Neutrophil (primary cell): ENCODE results near the gene WDR41.

Experiments
- H3K27ac ChIP-seq: fragments of 200-600 bp; sonication (generic); 2 replicates; pipeline ENCODE4 v1.5.1; 2016; ENCODE audit warnings: mild to moderate bottlenecking, moderate library complexity
- H3K27me3 ChIP-seq: fragments of 200-600 bp; sonication (generic); 2 replicates; pipeline ENCODE4 v1.6.0; 2016; ENCODE audit warnings: mild to moderate bottlenecking
- H3K36me3 ChIP-seq: fragments of 200-600 bp; sonication (generic); 2 replicates; pipeline ENCODE4 v1.5.1; 2017
- H3K4me1 ChIP-seq, 2 experiments: fragments of 200-600 bp in 1 of 2; sonication (generic) in 1 of 2; 1 replicate in 1 of 2; 2 replicates in 1 of 2; pipeline versions ENCODE4 v1.5.1 to v1.6.1; 2013 to 2016; ENCODE audit warnings: low read depth in 1 of 2, low read length in 1 of 2, mild to moderate bottlenecking in 1 of 2, moderate library complexity in 1 of 2; ENCODE audit not compliant: control insufficient read depth in 1 of 2, insufficient read depth in 1 of 2
- H3K4me3 ChIP-seq, 2 experiments: fragments of 200-600 bp in 1 of 2; sonication (generic) in 1 of 2; 1 replicate in 1 of 2; 2 replicates in 1 of 2; pipeline ENCODE4 v1.5.1; 2013 to 2016; ENCODE audit warnings: low read depth in 1 of 2, low read length in 1 of 2, mild to moderate bottlenecking in 1 of 2, moderate library complexity in 1 of 2
- H3K9me3 ChIP-seq: fragments of 200-600 bp; sonication (generic); 2 replicates; pipeline ENCODE4 v1.5.1; 2016
- CTCF ChIP-seq: fragments of 200-600 bp; sonication (generic); IDR thresholded peaks from 2 replicates; pipeline ENCODE4 v1.5.1; 2016; ENCODE audit warnings: antibody characterized with exemption

The WDR41 gene

GRCh38 chr5:77452351-77452750 is 39.8 kb downstream of the WDR41 start:
- Histone ChIP-seq H3K4me1 (no peaks in the 10 kb centered on the region), H3K4me3 (no peak overlapping the region), H3K9me3 (no peaks in the 10 kb centered on the region), H3K27ac (no peak overlapping the region), H3K36me3 (peaks cover 55% of the 10 kb centered on the region), H3K27me3 (no peaks in the 10 kb centered on the region)
- no peak for TF ChIP-seq CTCF

DNA sequence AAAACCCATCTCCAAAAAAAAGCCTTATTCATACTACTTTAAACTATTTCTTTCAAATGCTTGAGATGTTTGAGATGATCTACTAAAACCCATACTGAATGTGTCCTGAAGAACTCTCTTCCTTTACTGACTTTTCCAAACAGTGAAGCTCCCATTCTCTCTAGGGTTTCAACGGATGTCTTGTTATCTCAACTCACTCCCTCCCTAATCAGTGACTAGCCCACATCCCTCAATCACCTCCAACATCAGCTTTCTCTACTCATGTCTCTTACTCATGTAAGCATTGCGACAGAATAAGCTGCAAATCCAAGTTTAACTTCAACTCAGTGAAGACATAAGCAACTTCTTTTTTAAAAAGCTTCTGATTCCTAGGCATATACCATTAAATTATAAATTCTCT is 42.1 kb downstream of the WDR41 start:
- Histone ChIP-seq H3K4me3 (no peak overlapping the region), H3K27me3 (no peaks in the 10 kb centered on the region), H3K9me3 (no peaks in the 10 kb centered on the region), H3K36me3 (peaks cover 63% of the 10 kb centered on the region), H3K27ac (no peak overlapping the region), H3K4me1 (no peaks in the 10 kb centered on the region)
- TF ChIP-seq CTCF = no peak

GRCh38 chr5:77449277-77449676 is 42.8 kb downstream of the WDR41 start:
- no peak for TF ChIP-seq CTCF
- H3K4me1 ChIP-seq = no peaks in the 10 kb centered on the region
- no peaks in the 10 kb centered on the region for H3K27me3 ChIP-seq
- peaks cover 64% of the 10 kb centered on the region for H3K36me3 ChIP-seq
- H3K27ac ChIP-seq = no peak overlapping the region
- H3K4me3 ChIP-seq = no peak overlapping the region
- H3K9me3 ChIP-seq = no peaks in the 10 kb centered on the region

- H3K27me3 ChIP-seq = no peaks in the 10 kb centered on the region
- no peak overlapping the region for H3K4me3 ChIP-seq
- no peak overlapping the region for H3K27ac ChIP-seq
- TF ChIP-seq CTCF = no peak
- peaks cover 64% of the 10 kb centered on the region for H3K36me3 ChIP-seq
- H3K4me1 ChIP-seq = no peaks in the 10 kb centered on the region
- no peaks in the 10 kb centered on the region for H3K9me3 ChIP-seq
These were observed 43.3 kb downstream of the WDR41 start for GRCh38 chr5:77448831-77449230.

GRCh38 chr5:77444356-77444755 is 47.8 kb downstream of the WDR41 start:
- TF ChIP-seq CTCF = no peak
- H3K9me3 ChIP-seq = no peaks in the 10 kb centered on the region
- no peak overlapping the region for H3K27ac ChIP-seq
- H3K36me3 ChIP-seq = peaks cover 64% of the 10 kb centered on the region
- H3K4me1 ChIP-seq = no peaks in the 10 kb centered on the region
- H3K4me3 ChIP-seq = no peak overlapping the region
- H3K27me3 ChIP-seq = no peaks in the 10 kb centered on the region

DNA sequence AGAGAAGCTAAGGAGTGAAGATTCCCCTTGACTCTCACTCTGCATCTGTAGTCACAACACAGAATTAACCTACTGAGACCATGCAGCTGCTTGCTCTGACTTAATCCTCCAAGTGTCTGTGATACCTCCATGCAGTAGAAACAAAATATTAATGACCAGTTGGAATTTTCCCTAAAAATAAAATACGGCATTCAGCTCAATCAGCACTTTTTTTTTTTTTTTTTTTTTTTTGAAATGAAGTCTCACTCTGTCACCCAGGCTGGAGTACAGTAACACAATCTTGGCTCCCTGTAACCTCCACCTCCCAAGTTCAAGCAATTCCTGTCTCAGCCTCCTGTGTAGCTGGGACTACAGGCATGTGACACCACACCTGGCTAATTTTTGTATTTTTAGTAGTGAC is 48.4 kb downstream of the WDR41 start:
- no peak for TF ChIP-seq CTCF

More for the DNA sequence above, 48.4 kb downstream of the WDR41 start:
- Histone ChIP-seq H3K4me1 (no peaks in the 10 kb centered on the region), H3K4me3 (no peak overlapping the region), H3K27me3 (no peaks in the 10 kb centered on the region), H3K9me3 (no peaks in the 10 kb centered on the region), H3K36me3 (peaks cover 64% of the 10 kb centered on the region), H3K27ac (no peak overlapping the region)
